Measurements from ENCODE around the gene CD22. TPM values are rescaled to one million over a fixed set of nuclear protein-coding genes. Genes with fewer than 3 reads are reported as not detected.
"Not testable (repeated sequence)": the region's sequence is repeated elsewhere in the genome, so short reads cannot be mapped to it uniquely, and the experiment has no call there.

Gene CD22
- total RNA-seq, 2 donors from 2014 or later, result 1.4 to 3.6 TPM

DNA sequence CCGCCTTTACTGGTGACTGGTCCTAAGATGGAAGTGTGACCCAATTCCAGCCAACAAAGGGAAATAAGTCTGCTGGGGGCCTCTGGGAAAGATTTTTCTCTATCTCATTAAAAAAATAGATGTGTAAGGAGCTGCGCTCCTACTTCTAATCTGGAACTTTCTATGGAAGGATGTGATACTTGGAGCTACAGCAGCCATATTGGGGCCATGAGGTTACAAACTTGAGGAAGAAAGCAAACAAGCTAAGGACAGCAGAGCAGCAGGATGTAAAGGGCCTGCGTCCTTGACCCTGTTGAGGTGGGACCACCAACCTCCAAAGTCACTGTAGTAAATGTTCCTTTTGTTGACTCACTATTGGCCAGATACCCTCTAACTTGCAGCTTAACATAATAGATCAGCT, 49.4 kb downstream of the CD22 start:
- Histone ChIP-seq H3K9me3 (no peaks in the 10 kb centered on the region), H3K27ac (no peak overlapping the region), H3K36me3 (no peaks in the 10 kb centered on the region), H3K4me1 (ENCODE audit: control insufficient read depth in 1 of 2, low read depth in 2 of 2) (no peaks in the 10 kb centered on the region), H3K4me3 (no peak overlapping the region), H3K27me3 (replicated peaks; ENCODE audit: insufficient read depth) (no peaks in the 10 kb centered on the region)
- ATAC-seq (ENCODE audit: insufficient number of reproducible peaks, low FRiP score, low read depth) (no peak), DNase-seq (ENCODE audit: low spot score) (no peak)
- TF ChIP-seq, protein P1, sequence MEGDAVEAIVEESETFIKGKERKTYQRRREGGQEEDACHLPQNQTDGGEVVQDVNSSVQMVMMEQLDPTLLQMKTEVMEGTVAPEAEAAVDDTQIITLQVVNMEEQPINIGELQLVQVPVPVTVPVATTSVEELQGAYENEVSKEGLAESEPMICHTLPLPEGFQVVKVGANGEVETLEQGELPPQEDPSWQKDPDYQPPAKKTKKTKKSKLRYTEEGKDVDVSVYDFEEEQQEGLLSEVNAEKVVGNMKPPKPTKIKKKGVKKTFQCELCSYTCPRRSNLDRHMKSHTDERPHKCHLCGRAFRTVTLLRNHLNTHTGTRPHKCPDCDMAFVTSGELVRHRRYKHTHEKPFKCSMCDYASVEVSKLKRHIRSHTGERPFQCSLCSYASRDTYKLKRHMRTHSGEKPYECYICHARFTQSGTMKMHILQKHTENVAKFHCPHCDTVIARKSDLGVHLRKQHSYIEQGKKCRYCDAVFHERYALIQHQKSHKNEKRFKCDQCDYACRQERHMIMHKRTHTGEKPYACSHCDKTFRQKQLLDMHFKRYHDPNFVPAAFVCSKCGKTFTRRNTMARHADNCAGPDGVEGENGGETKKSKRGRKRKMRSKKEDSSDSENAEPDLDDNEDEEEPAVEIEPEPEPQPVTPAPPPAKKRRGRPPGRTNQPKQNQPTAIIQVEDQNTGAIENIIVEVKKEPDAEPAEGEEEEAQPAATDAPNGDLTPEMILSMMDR (IDR thresholded peaks at IDR 0.05), result no peak

DNA sequence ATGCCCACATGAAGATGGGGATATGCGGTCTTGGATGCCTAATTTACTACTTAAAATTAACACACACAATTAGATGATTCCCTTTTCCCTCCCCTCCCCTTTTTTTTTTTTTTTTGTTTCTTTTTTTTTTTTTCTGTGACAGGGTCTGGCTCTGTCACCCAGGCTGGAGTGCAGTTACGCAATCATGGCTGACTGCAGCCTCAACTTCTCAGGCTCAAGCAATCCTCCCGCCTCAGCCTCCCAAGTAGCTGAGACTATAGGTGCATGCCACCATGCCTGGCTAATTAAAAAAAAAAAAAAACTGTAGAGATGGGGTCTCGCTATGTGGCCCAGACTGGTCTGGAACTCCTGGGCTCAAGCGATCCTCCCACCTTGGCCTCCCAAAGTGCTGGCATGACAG, 50.6 kb downstream of the CD22 start:
- not testable (repeated sequence) for H3K27me3 ChIP-seq (replicated peaks; ENCODE audit: insufficient read depth); H3K9me3 ChIP-seq; H3K27ac ChIP-seq; ATAC-seq (ENCODE audit: insufficient number of reproducible peaks, low FRiP score, low read depth); H3K36me3 ChIP-seq; DNase-seq (ENCODE audit: low spot score); H3K4me3 ChIP-seq; H3K4me1 ChIP-seq (ENCODE audit: control insufficient read depth in 1 of 2, low read depth in 2 of 2)

DNA sequence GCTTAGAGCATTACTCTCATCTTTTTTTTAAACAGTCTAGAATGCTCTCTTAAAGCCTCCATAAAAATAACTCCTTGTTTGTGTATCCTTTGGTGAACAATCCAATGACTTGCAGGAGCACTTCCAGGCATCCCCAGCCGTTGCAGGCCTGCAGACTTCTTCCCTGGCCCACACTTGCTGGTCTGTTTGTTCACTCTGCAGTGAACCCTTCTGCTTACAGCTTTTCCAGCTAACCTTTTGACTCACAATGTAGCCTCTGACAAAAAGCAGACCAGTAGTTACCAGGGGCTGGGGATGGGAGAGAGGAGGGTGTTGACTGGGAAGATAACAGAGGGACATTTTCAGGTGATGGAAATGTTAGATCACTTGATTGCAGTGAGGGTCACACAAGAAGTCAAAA, 51.0 kb downstream of the CD22 start:
- Histone ChIP-seq H3K4me1 (ENCODE audit: control insufficient read depth in 1 of 2, low read depth in 2 of 2) (no peaks in the 10 kb centered on the region), H3K36me3 (no peaks in the 10 kb centered on the region), H3K27me3 (replicated peaks; ENCODE audit: insufficient read depth) (no peaks in the 10 kb centered on the region), H3K27ac (no peak overlapping the region), H3K4me3 (no peak overlapping the region), H3K9me3 (no peaks in the 10 kb centered on the region)
- no peak for DNase-seq (ENCODE audit: low spot score)
- ATAC-seq (ENCODE audit: insufficient number of reproducible peaks, low FRiP score, low read depth), result no peak
- TF ChIP-seq, protein P1 (IDR thresholded peaks at IDR 0.05), result no peak

DNA sequence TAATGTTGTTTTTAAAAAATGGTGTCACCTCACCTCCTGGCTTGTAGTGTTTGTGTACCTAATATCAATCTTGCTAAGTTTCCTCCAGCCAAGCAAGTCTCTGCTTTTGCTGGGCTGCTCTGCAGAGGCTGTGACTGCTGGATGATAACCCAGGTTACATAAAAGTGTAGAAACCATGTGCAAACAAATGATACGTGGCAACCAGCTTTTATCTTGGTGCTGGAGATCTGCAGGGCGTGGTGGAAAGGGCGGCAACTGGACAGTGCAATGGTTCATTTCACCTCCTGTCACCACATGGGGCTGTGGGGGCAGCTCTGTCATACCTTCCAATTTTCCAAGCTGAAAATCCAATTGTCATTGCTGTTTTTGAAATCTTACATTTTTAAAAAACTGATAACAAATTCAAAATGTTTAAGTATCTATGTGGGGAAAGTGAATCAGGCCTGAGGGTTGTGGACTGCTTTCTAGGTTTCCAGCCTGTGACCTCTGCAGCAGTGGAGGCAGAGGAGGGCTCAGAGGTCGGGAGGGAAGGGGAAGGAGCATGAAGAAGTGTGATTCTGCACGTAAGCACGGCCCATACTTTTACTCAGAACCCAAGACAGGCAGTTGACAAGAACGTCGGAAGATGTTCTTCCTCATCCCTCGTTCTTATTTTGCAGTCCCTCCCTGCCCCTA, 51.6 kb downstream of the CD22 start:
- no peak for DNase-seq (ENCODE audit: low spot score)
- H3K27ac ChIP-seq, result no peak overlapping the region

DNA sequence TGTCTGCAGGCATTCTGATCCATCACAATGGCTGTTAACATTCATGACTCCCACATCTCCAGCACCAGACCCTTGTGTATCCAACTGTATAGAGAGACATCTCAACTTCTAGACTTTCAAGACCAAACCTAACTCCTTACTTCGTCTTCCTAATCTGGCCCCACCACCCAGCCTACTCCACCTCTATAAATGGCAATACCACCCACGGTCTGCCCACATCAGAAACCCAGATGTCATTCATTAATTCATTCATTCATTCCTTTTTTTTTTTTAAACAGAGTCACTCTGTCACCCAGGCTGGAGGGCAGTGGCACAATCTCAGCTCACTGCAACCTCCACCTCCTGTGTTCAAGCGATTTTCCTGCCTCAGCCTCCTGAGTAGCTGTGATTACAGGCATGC, 52.3 kb downstream of the CD22 start:
- TF ChIP-seq, protein P1 (IDR thresholded peaks at IDR 0.05), result no peak
- ATAC-seq (ENCODE audit: insufficient number of reproducible peaks, low FRiP score, low read depth), result no peak
- H3K4me1 ChIP-seq (ENCODE audit: control insufficient read depth in 1 of 2, low read depth in 2 of 2), result no peaks in the 10 kb centered on the region

More for the DNA sequence above, 51.6 kb downstream of the CD22 start:
- H3K9me3 ChIP-seq, result no peaks in the 10 kb centered on the region
- H3K4me3 ChIP-seq, result no peak overlapping the region
- TF ChIP-seq, protein P1 (IDR thresholded peaks at IDR 0.05), result no peak
- H3K27me3 ChIP-seq (replicated peaks; ENCODE audit: insufficient read depth), result no peaks in the 10 kb centered on the region
- no peaks in the 10 kb centered on the region for H3K36me3 ChIP-seq
- H3K4me1 ChIP-seq (ENCODE audit: control insufficient read depth in 1 of 2, low read depth in 2 of 2), result no peaks in the 10 kb centered on the region
- ATAC-seq (ENCODE audit: insufficient number of reproducible peaks, low FRiP score, low read depth), result no peak

DNA sequence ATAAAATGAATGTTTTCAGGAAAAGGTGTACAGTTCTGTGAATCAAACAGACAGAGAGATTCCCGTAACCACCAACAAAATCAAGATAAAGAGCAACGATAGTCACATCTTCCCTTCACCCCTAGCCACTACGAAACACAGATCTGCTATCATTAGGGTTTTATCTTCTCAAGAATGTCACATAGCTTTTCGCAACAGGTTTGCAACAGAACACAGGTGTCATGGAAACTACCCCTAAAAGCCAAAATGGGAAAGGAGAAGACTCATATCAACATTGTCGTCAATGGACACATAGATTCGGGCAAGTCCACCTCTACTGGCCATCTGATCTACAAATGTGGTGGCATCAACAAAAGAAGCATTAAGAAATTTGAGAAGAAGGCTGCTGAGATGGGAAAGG, 52.9 kb downstream of the CD22 start:
- H3K9me3 ChIP-seq, result no peaks in the 10 kb centered on the region
- H3K4me3 ChIP-seq, result no peak overlapping the region
- no peak for ATAC-seq (ENCODE audit: insufficient number of reproducible peaks, low FRiP score, low read depth)
- no peak for DNase-seq (ENCODE audit: low spot score)
- TF ChIP-seq, protein P1 (IDR thresholded peaks at IDR 0.05), result no peak
- H3K4me1 ChIP-seq (ENCODE audit: control insufficient read depth in 1 of 2, low read depth in 2 of 2), result no peaks in the 10 kb centered on the region
- no peaks in the 10 kb centered on the region for H3K27me3 ChIP-seq (replicated peaks; ENCODE audit: insufficient read depth)
- H3K27ac ChIP-seq, result no peak overlapping the region
- H3K36me3 ChIP-seq, result no peaks in the 10 kb centered on the region

More for the DNA sequence above, 52.3 kb downstream of the CD22 start:
- Histone ChIP-seq H3K27me3 (replicated peaks; ENCODE audit: insufficient read depth) (no peaks in the 10 kb centered on the region), H3K4me3 (no peak overlapping the region), H3K9me3 (no peaks in the 10 kb centered on the region), H3K27ac (no peak overlapping the region), H3K36me3 (no peaks in the 10 kb centered on the region)
- DNase-seq (ENCODE audit: low spot score), result no peak

All from thoracic aorta (tissue), 2 donors.